BJ (cell line): ENCODE measurements around the gene CAPG. TPM values are rescaled to one million over a fixed set of nuclear protein-coding genes. Genes with fewer than 3 reads are reported as not detected.
"Not testable (repeated sequence)": the region's sequence is repeated elsewhere in the genome, so short reads cannot be mapped to it uniquely, and the experiment has no call there.

Experiments used
- CTCF ChIA-PET: fragments of 350-600 bp; formaldehyde crosslinking; extraction: SDS; loops from one replicate; lab custom pipeline; 2021; ENCODE audit warnings: antibody characterized with exemption, inconsistent platforms; lab: Yijun Ruan, JAX
- POLR2A ChIA-PET: fragments of 300-600 bp; sonication (Branson Sonifier 250); formaldehyde crosslinking; extraction: SDS; loops from one replicate; lab custom pipeline; 2021; ENCODE audit warnings: antibody characterized with exemption; lab: Charles Lee
- DNase-seq: peaks from one replicate; pipeline ENCODE4 v3.0.0-alpha.2; 2011; ENCODE audit warnings: low read depth
- H3K27me3 ChIP-seq: 2 replicates; pipeline ENCODE4 v1.6.0; 2011; ENCODE audit warnings: low read length; ENCODE audit not compliant: control insufficient read depth, insufficient read depth
- H3K36me3 ChIP-seq: 2 replicates; pipeline ENCODE4 v1.5.1; 2011; ENCODE audit warnings: low read length; ENCODE audit not compliant: control insufficient read depth, insufficient read depth
- H3K4me3 ChIP-seq: 2 replicates; pipeline ENCODE4 v1.5.1; 2011; ENCODE audit warnings: low read depth, mild to moderate bottlenecking, control low read depth, low read length
- polyA plus RNA-seq: library from polyadenylated mRNA; depleted of rRNA; stranded (reverse); fragments of >200 nt; gene quantifications from 2 replicates; pipeline ENCODE4 v1.2.3, GENCODE V29; 2011
- TF ChIP-seq, protein P1 (sequence below): IDR thresholded peaks from 2 replicates; pipeline ENCODE4 v1.5.1; 2011; ENCODE audit warnings: low read depth, mild to moderate bottlenecking, control low read depth, inconsistent platforms, low read length, moderate library complexity; ENCODE audit not compliant: insufficient read depth

CAPG gene
- polyA plus RNA-seq, 1 experiment = 135 TPM

DNA sequence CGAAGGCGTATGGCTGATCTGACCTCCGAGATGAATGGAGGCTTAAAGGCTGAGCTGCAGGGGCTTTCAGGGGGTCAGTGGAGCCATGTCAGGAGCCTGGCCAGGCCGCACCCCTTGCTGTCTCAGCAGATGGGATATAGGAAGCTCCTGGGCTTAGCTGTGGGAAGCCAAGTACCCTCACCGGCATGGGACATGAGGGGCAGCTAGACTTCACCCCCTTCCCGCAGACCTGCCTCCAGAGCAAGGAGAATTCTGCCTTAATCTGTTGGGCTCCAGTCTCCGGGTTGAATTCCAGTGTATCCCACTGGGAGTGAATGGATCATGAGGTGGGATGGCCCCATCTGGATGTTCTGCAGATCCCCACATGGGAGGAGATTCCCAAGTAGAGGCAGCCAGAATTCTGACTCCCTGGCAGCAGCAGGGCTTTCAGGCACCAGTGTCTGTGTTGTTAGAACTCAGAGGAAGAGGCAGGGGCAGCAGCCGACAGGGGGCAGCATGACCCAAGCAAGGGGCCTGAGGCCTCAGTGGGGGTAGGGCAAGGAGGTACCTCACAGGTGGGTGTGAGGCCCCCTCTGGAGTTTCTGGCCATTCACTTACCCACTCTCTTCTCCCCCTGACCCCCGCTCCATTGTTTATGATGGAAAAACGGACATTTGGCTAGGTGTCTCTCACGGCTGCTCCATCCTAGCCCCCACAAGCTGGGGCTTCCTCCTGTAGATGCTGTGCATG lies 19.1 kb downstream of the CAPG start:
- CTCF ChIA-PET = interaction anchor here (0.7 to 3.3 kb wide), 16 partner anchors 8 to 252 kb away, joined by 3 to 15 read pairs (median 4); no protein-coding TSS in a partner anchor
- DNase-seq = no peak
- H3K36me3 ChIP-seq = peaks cover 11% of the 10 kb centered on the region
- no peak overlapping the region for H3K4me3 ChIP-seq
- TF ChIP-seq, protein P1, sequence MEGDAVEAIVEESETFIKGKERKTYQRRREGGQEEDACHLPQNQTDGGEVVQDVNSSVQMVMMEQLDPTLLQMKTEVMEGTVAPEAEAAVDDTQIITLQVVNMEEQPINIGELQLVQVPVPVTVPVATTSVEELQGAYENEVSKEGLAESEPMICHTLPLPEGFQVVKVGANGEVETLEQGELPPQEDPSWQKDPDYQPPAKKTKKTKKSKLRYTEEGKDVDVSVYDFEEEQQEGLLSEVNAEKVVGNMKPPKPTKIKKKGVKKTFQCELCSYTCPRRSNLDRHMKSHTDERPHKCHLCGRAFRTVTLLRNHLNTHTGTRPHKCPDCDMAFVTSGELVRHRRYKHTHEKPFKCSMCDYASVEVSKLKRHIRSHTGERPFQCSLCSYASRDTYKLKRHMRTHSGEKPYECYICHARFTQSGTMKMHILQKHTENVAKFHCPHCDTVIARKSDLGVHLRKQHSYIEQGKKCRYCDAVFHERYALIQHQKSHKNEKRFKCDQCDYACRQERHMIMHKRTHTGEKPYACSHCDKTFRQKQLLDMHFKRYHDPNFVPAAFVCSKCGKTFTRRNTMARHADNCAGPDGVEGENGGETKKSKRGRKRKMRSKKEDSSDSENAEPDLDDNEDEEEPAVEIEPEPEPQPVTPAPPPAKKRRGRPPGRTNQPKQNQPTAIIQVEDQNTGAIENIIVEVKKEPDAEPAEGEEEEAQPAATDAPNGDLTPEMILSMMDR = peak; percentile 70
- POLR2A ChIA-PET = no interaction called here
- no peaks in the 10 kb centered on the region for H3K27me3 ChIP-seq

DNA sequence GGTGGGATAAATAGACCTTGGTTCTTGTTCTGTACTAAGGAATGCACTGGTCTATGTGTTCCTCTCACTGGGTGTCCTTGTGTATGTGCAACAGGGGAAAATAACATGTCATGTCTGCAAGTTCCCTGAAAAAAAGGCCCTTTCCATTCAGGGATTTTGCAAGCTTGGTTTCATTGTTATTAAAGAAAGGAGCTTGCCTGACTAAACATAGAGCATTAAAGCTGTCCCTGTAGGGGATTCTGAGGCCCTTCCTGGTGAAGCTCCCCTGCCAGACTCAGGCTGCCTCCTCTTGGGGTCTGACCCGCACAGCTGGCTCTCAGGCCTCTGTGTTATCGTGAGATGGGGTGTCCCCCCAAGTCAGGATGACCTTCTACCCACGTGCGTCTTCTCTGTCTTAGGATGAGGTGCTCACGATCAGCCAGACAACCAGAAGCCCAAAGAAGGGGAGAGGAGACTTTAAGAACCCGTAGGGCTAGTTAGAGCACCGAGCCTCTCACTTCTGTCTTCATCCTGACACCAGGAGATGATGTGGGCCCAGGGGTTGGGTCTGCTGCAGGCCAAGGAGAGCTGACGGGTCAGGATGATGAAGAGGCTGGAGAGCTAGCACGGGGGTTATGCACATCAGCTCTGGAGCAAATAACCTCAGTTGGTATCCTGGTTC lies 21.2 kb downstream of the CAPG start:
- ChIA-PET POLR2A (interaction anchor here (0.5 kb wide), 1 partner anchor 31 kb away, joined by 5 read pairs; no protein-coding TSS in a partner anchor), CTCF (interaction anchor here (0.8 to 3.3 kb wide), 8 partner anchors 13 to 249 kb away, joined by 3 to 15 read pairs (median 3); partner anchors contain the start of genes C2orf68, ELMOD3 and RETSAT)
- Histone ChIP-seq H3K36me3 (peaks cover 11% of the 10 kb centered on the region), H3K27me3 (no peaks in the 10 kb centered on the region), H3K4me3 (no peak overlapping the region)
- DNase-seq = no peak
- TF ChIP-seq, protein P1 = no peak

DNA sequence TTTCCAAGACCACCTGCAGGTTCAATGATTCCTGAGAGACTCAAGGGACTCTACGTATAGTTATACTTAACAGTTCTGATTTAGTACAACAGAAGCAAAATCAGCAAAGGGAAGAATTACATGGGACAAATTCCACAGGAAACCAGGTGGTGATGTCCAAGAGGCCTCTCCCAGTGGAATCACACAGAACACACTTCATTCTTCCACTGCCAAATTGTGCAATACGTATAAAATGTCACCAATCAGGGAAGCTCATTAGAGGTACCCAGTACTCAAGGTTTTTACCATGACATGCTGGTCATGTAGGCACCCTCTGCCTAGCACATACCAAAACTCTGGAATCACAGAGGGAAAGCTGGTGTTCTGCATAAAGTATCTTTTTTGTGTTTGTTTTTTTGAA lies 22.4 kb downstream of the CAPG start:
- TF ChIP-seq, protein P1 = no peak
- Histone ChIP-seq H3K36me3 (peaks cover 11% of the 10 kb centered on the region), H3K27me3 (no peaks in the 10 kb centered on the region), H3K4me3 (no peak overlapping the region)
- DNase-seq = no peak
- ChIA-PET CTCF (interaction anchor here (1.0 to 3.3 kb wide), 2 partner anchors 38 to 163 kb away, joined by 3 to 15 read pairs; no protein-coding TSS in a partner anchor), POLR2A (no interaction called here)

DNA sequence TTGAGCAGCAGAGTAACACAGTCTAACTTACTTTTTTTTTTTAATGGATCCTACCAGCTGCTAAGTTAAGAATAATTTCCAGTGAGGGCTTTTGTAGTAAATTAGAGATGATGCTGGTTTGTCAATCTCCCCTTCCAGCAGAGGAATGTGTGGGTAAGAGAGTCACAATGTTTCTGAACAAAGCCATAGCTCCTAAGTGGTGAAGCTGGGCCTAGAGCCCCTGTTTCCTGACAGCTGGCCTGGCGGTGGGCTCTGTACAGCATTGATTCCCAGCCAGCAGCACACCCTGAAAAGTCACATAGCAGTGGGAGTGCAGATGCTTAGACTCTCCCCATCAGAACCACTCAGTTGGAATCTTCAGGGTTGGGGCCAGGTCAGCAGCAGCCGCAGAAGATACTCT lies 24.4 kb downstream of the CAPG start:
- POLR2A ChIA-PET = no interaction called here
- TF ChIP-seq, protein P1 = no peak
- no peak for DNase-seq
- Histone ChIP-seq H3K27me3 (no peaks in the 10 kb centered on the region), H3K36me3 (peaks cover 10% of the 10 kb centered on the region), H3K4me3 (no peak overlapping the region)
- CTCF ChIA-PET = interaction anchor here (1.1 kb wide), 1 partner anchor 13 kb away, joined by 3 read pairs; no protein-coding TSS in a partner anchor

DNA sequence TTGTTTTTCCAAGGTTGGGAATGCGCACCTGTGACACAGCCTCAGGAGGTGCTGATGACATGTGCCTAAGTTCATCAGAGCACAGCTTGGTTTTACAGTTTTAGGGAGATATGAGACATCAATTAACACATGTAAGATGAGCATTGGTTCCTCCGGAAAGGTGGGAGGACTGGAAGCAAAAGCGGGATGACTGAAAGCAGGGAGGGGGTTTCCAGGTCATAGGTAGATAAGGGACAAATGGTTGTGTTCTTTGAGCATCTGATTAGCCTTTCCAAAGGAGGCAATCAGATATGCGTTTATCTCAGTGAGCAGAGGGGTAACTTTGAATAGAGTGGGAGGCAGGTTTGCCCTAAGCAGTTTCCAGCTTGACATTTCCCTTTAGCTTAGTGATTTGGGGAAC lies 26.3 kb downstream of the CAPG start:
- no peak for DNase-seq
- TF ChIP-seq, protein P1 = no peak
- ChIA-PET POLR2A (no interaction called here), CTCF (interaction anchor here (0.8 to 1.8 kb wide), 3 partner anchors 8 to 9 kb away, joined by 3 to 8 read pairs (median 4); no protein-coding TSS in a partner anchor)
- Histone ChIP-seq H3K36me3 (peaks cover 5% of the 10 kb centered on the region), H3K27me3 (no peaks in the 10 kb centered on the region), H3K4me3 (no peak overlapping the region)

DNA sequence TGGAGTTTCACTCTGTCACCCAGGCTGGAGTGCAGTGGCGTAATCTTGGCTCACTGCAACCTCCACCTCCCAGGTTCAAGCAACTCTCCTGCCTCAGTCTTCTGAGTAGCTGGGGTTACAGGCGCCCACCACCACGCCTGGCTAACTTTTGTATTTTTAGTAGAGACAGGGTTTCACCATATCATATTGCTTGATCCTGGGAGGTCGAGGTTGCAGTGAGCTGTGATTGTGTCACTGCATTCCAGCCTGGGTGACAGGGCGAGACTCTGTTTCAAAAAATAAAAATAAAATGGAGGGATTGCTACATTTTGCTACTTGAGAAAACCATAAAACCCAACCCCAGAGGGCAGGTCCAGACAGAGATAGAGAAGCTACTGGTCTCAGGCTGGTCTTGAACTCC lies 27.0 kb downstream of the CAPG start:
- H3K27me3 ChIP-seq, H3K4me3 ChIP-seq, POLR2A ChIA-PET, H3K36me3 ChIP-seq, DNase-seq: not testable (repeated sequence)
- CTCF ChIA-PET = interaction anchor here (0.8 to 1.8 kb wide), 2 partner anchors 9 to 10 kb away, joined by 3 to 8 read pairs; no protein-coding TSS in a partner anchor
